ENCODE data around the gene CNIH3.

Gene CNIH3

GRCh38 chr1:224763126-224763775 lies 147.1 kb downstream of the CNIH3 start:
- TF ChIP-seq USF1 (IDR thresholded peaks at IDR 0.05) (no peak), TAF1 (IDR thresholded peaks at IDR 0.05; ENCODE audit: low read depth) (no peak), FOXM1 (IDR thresholded peaks at IDR 0.05; ENCODE audit: borderline replicate concordance, low read depth) (no peak), TCF12 (IDR thresholded peaks at IDR 0.05; ENCODE audit: low read depth) (no peak), NFIC (IDR thresholded peaks at IDR 0.05) (no peak), TEAD4 (IDR thresholded peaks at IDR 0.05) (no peak), RAD21 (IDR thresholded peaks at IDR 0.05; ENCODE audit: low read depth) (no peak), YY1 (IDR thresholded peaks at IDR 0.05; ENCODE audit: low read depth) (no peak), REST (IDR thresholded peaks at IDR 0.05; ENCODE audit: low read depth) (no peak), CEBPB (IDR thresholded peaks at IDR 0.05) (no peak), ZBTB7A (IDR thresholded peaks at IDR 0.05; ENCODE audit: low read depth) (no peak), EP300 (IDR thresholded peaks at IDR 0.05; ENCODE audit: borderline replicate concordance) (no peak), CREB1 (IDR thresholded peaks at IDR 0.05; ENCODE audit: low read depth) (no peak), EGR1 (IDR thresholded peaks at IDR 0.05) (no peak)
- TF ChIP-seq, protein P1, sequence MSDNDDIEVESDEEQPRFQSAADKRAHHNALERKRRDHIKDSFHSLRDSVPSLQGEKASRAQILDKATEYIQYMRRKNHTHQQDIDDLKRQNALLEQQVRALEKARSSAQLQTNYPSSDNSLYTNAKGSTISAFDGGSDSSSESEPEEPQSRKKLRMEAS (IDR thresholded peaks at IDR 0.05) = no peak

DNA sequence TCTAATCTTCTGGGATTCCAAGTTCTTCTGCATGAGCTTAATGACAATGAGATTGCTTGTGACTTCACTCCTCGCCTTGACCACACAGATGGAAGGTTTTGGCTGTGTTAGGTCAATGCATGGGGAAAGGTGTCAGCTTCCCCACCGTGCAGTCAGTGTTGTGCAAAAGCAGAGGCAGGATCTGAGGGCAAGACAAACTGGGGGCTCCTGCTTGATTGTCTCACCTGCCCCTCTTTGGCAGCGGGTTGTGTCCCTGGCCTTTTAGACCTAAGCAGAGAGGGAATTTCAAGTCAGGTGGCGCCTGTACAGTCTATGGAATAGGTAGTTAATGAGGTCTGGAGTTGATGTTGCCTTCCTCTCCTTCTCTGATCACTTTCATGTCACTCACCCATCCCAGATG lies 150.1 kb downstream of the CNIH3 start:
- no peak for TF ChIP-seq FOXM1 (IDR thresholded peaks at IDR 0.05; ENCODE audit: borderline replicate concordance, low read depth)

- TF ChIP-seq TAF1 (IDR thresholded peaks at IDR 0.05; ENCODE audit: low read depth) (no peak), USF1 (IDR thresholded peaks at IDR 0.05) (no peak), EP300 (IDR thresholded peaks at IDR 0.05; ENCODE audit: borderline replicate concordance) (no peak), ZBTB7A (IDR thresholded peaks at IDR 0.05; ENCODE audit: low read depth) (no peak), NFIC (IDR thresholded peaks at IDR 0.05) (no peak), TCF12 (IDR thresholded peaks at IDR 0.05; ENCODE audit: low read depth) (no peak), CREB1 (IDR thresholded peaks at IDR 0.05; ENCODE audit: low read depth) (no peak), CEBPB (IDR thresholded peaks at IDR 0.05) (no peak), REST (IDR thresholded peaks at IDR 0.05; ENCODE audit: low read depth) (no peak), TEAD4 (IDR thresholded peaks at IDR 0.05) (no peak), EGR1 (IDR thresholded peaks at IDR 0.05) (no peak), YY1 (IDR thresholded peaks at IDR 0.05; ENCODE audit: low read depth) (no peak), FOXM1 (IDR thresholded peaks at IDR 0.05; ENCODE audit: borderline replicate concordance, low read depth) (no peak), RAD21 (IDR thresholded peaks at IDR 0.05; ENCODE audit: low read depth) (no peak)
- TF ChIP-seq, protein P1 (IDR thresholded peaks at IDR 0.05) = no peak
These were observed 150.9 kb downstream of the CNIH3 start for GRCh38 chr1:224767031-224767430.

DNA sequence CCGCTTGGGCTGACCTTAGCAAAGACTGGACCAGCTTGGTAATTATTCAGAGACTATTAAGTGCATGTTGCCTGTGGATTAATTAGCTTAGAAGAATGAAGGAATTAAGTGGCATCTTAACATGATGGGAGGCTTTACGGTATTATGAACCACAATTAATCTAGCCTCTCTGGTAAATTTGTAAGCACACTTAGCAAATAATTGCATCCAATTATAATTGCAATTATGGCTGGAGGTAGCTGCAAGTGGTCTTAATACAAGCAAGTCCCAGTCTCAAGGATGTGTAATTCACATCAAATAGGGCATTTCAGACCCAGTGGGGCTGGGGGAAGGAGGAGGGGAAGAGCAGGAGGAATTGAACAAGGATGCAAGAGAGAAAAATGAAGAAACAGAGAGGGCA lies 151.6 kb downstream of the CNIH3 start:
- TF ChIP-seq ZBTB7A (IDR thresholded peaks at IDR 0.05; ENCODE audit: low read depth) = no peak
- TF ChIP-seq CREB1 (IDR thresholded peaks at IDR 0.05; ENCODE audit: low read depth) = no peak
- TF ChIP-seq, protein P1 (IDR thresholded peaks at IDR 0.05) = no peak
- no peak for TF ChIP-seq TCF12 (IDR thresholded peaks at IDR 0.05; ENCODE audit: low read depth)
- no peak for TF ChIP-seq TEAD4 (IDR thresholded peaks at IDR 0.05)
- TF ChIP-seq USF1 (IDR thresholded peaks at IDR 0.05) = no peak
- TF ChIP-seq CEBPB (IDR thresholded peaks at IDR 0.05) = no peak
- TF ChIP-seq YY1 (IDR thresholded peaks at IDR 0.05; ENCODE audit: low read depth) = no peak
- no peak for TF ChIP-seq EGR1 (IDR thresholded peaks at IDR 0.05)
- no peak for TF ChIP-seq RAD21 (IDR thresholded peaks at IDR 0.05; ENCODE audit: low read depth)

DNA sequence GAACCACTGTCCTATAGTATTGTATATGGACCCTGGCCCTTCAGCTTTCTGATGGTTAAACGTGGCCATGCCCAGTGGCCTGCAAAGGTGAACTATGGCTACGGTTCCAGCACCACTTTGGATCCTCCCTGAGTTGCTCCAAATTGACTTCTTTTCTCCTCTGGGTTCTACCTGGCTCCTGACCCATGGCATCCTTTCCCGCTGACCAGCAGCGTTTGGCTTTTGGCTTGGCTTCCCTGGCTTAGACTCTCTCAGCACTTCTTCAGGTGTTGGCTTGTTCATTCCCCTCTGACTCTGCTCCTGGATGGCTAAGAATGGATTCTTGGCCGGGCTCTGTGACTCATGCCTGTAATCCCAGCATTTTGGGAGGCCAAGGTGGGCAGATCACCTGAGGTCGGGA lies 152.9 kb downstream of the CNIH3 start:
- no peak for TF ChIP-seq USF1 (IDR thresholded peaks at IDR 0.05)
- no peak for TF ChIP-seq ZBTB7A (IDR thresholded peaks at IDR 0.05; ENCODE audit: low read depth)
- no peak for TF ChIP-seq EGR1 (IDR thresholded peaks at IDR 0.05)
